ENCODE measurements around the gene ZNF469. TPM values are rescaled to one million over a fixed set of nuclear protein-coding genes. Genes with fewer than 3 reads are reported as not detected.

The ZNF469 gene
- total and polyA plus RNA-seq, 9 of the 15 experiments (the other 6 are each of a cell fraction or from before 2014, with no cell fraction given): 0.01 to 0.04 TPM; not detected in 7

GRCh38 chr16:88333848-88334777, 48.6 kb upstream of the ZNF469 start:
- Histone ChIP-seq H3K4me3 (peak overlapping the region; percentile 48), H3K9ac (ENCODE audit: insufficient read depth in 1 of 2, low read depth in 2 of 2, low read length in 2 of 2) (peak overlapping the region; percentile 83 to 92)
- intact Hi-C loops (cut with micrococcal nuclease): no loop called here
- TF ChIP-seq ZBTB12 (CRISPR knock-in tag; IDR thresholded peaks at IDR 0.05) (no peak), NRF1 (conservative IDR thresholded peaks at IDR 0.05 in 1 of 2, IDR thresholded peaks at IDR 0.05 in 1 of 2) (no peak; a peak in 1 of 4 replicates), ASH1L (IDR thresholded peaks at IDR 0.05; ENCODE audit: borderline replicate concordance, low read depth, partially characterized antibody) (peak; percentile 65), HMGXB4 (CRISPR knock-in tag; IDR thresholded peaks at IDR 0.05) (no peak), DIDO1 (tag; IDR thresholded peaks at IDR 0.05; ENCODE audit: low read depth) (no peak), PPARD (CRISPR knock-in tag; IDR thresholded peaks at IDR 0.05) (no peak)
- TF ChIP-seq, protein P1, sequence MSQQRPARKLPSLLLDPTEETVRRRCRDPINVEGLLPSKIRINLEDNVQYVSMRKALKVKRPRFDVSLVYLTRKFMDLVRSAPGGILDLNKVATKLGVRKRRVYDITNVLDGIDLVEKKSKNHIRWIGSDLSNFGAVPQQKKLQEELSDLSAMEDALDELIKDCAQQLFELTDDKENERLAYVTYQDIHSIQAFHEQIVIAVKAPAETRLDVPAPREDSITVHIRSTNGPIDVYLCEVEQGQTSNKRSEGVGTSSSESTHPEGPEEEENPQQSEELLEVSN (IDR thresholded peaks at IDR 0.05; ENCODE audit: borderline replicate concordance in 1 of 2, extremely low read depth in 1 of 2, insufficient read depth in 1 of 2, insufficient read length in 1 of 2, low read depth in 1 of 2, low read length in 1 of 2, poor library complexity in 1 of 2, severe bottlenecking in 1 of 2): no peak
- TF ChIP-seq, protein P2, sequence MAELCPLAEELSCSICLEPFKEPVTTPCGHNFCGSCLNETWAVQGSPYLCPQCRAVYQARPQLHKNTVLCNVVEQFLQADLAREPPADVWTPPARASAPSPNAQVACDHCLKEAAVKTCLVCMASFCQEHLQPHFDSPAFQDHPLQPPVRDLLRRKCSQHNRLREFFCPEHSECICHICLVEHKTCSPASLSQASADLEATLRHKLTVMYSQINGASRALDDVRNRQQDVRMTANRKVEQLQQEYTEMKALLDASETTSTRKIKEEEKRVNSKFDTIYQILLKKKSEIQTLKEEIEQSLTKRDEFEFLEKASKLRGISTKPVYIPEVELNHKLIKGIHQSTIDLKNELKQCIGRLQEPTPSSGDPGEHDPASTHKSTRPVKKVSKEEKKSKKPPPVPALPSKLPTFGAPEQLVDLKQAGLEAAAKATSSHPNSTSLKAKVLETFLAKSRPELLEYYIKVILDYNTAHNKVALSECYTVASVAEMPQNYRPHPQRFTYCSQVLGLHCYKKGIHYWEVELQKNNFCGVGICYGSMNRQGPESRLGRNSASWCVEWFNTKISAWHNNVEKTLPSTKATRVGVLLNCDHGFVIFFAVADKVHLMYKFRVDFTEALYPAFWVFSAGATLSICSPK (IDR thresholded peaks at IDR 0.05; ENCODE audit: borderline replicate concordance): peak; percentile 97; the same call in 1 of the 2 replicates
- TF ChIP-seq, protein P3, sequence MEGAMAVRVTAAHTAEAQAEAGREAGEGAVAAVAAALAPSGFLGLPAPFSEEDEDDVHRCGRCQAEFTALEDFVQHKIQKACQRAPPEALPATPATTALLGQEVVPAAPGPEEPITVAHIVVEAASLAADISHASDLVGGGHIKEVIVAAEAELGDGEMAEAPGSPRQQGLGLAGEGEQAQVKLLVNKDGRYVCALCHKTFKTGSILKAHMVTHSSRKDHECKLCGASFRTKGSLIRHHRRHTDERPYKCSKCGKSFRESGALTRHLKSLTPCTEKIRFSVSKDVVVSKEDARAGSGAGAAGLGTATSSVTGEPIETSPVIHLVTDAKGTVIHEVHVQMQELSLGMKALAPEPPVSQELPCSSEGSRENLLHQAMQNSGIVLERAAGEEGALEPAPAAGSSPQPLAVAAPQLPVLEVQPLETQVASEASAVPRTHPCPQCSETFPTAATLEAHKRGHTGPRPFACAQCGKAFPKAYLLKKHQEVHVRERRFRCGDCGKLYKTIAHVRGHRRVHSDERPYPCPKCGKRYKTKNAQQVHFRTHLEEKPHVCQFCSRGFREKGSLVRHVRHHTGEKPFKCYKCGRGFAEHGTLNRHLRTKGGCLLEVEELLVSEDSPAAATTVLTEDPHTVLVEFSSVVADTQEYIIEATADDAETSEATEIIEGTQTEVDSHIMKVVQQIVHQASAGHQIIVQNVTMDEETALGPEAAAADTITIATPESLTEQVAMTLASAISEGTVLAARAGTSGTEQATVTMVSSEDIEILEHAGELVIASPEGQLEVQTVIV (CRISPR knock-in tag; IDR thresholded peaks at IDR 0.05; ENCODE audit: borderline replicate concordance): no peak
- TF ChIP-seq, protein P4, sequence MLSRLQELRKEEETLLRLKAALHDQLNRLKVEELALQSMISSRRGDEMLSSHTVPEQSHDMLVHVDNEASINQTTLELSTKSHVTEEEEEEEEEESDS (CRISPR knock-in tag; IDR thresholded peaks at IDR 0.05): no peak

More at GRCh38 chr16:88333848-88334777, 48.6 kb upstream of the ZNF469 start:
- CTCF ChIA-PET (ENCODE audit: low intra/inter-chr PET ratio): no interaction called here
- H3K27me3 ChIP-seq (ENCODE audit: control insufficient read depth in 2 of 2, insufficient read depth in 2 of 2, low read length in 2 of 2): no peaks in the 10 kb centered on the region
- peaks cover 3% of the 10 kb centered on the region for H3K9me1 ChIP-seq (ENCODE audit: control insufficient read depth, insufficient read depth, low read length)
- peak overlapping the region; percentile 96 for H3K27ac ChIP-seq (ENCODE audit: extremely low read depth, low read depth, low read length)
- H3K36me3 ChIP-seq (ENCODE audit: control insufficient read depth, insufficient read depth, low read length): no peaks in the 10 kb centered on the region
- 56% methylated on average over 9 of the region's 10 CpGs for whole genome bisulfite sequencing (ENCODE audit: insufficient coverage, low coverage, missing lambda C conversion rate)
- peak in 1 of 4 experiments; percentile 37 for DNase-seq (ENCODE audit: extremely low read depth in 1 of 4, low spot score in 3 of 4)
- peaks cover 27 to 56% of the 10 kb centered on the region in 2 experiments for H3K4me1 ChIP-seq (replicated peaks in 1 of 2; ENCODE audit: control insufficient read depth in 2 of 2, insufficient read depth in 2 of 2, low read length in 2 of 2)
- peaks cover 10% of the 10 kb centered on the region for H3K9me3 ChIP-seq (replicated peaks; ENCODE audit: control insufficient read depth, insufficient read depth, low read depth, low read length)
- no peaks in the 10 kb centered on the region for H3K79me2 ChIP-seq (ENCODE audit: control insufficient read depth, insufficient read depth, low read length)
- peak overlapping the region; percentile 81 for H2AFZ ChIP-seq (ENCODE audit: low read depth, low read length)
- in situ Hi-C loops (cut with MboI): no loop called here
- peak; percentile 62 for FAIRE-seq
- no peak for ATAC-seq
- BruUV-seq (replicated peaks): TSS peak; percentile 85
- no peaks in the 10 kb centered on the region for H4K20me1 ChIP-seq (replicated peaks; ENCODE audit: control insufficient read depth, insufficient read depth, low read length)
- POLR2A ChIA-PET: interaction anchor here (0.6 to 1.4 kb wide), 5 partner anchors 11 to 495 kb away, joined by 3 to 4 read pairs (median 3); no protein-coding TSS in a partner anchor
- H3K4me2 ChIP-seq (ENCODE audit: insufficient read depth, low read length): peak overlapping the region; percentile 94

All from K562 (cell line).